NT2/D1 (cell line): Measurements from ENCODE around the gene TERB2.
"Not testable (repeated sequence)": the region's sequence is repeated elsewhere in the genome, so short reads cannot be mapped to it uniquely, and the experiment has no call there.

Source experiments
- SUZ12 ChIP-seq: IDR thresholded peaks from 2 replicates; pipeline ENCODE4 v1.6.1; 2011; ENCODE audit not compliant: insufficient read length, insufficient read depth; ENCODE audit errors: extremely low read depth
- YY1 ChIP-seq: IDR thresholded peaks from 2 replicates; pipeline ENCODE4 v1.6.1; 2011; ENCODE audit not compliant: insufficient read length, insufficient read depth

- TF ChIP-seq SUZ12, YY1: not testable (repeated sequence)
Measured at GRCh38 chr15:45020901-45021259, 64.4 kb downstream of the TERB2 start.
